C4-2B (cell line): ENCODE results near the gene CCDC175.

Experiments used
- CTCF ChIP-seq: fragments of 450-650 bp; conservative IDR thresholded peaks from 2 replicates; pipeline ENCODE4 v1.5.1; 2017; ENCODE audit warnings: mild to moderate bottlenecking
- ZFX ChIP-seq: fragments of 450-650 bp; IDR thresholded peaks from 2 replicates; pipeline ENCODE4 v1.6.1; 2017

- TF ChIP-seq CTCF (peak; percentile 98), ZFX (no peak)
Measured at GRCh38 chr14:59507063-59507751, 69.4 kb downstream of the CCDC175 start.
